HG02943 (cell line): ENCODE results near the gene PTPN6.

ENCODE experiments used
- ATAC-seq: cut with Tn5 transposase; IDR thresholded peaks from one replicate; pipeline ENCODE4 v1.9.1; 2021; ENCODE audit warnings: mild to moderate bottlenecking, low read depth, moderate library complexity; ENCODE audit not compliant: unreplicated experiment

Gene PTPN6

DNA sequence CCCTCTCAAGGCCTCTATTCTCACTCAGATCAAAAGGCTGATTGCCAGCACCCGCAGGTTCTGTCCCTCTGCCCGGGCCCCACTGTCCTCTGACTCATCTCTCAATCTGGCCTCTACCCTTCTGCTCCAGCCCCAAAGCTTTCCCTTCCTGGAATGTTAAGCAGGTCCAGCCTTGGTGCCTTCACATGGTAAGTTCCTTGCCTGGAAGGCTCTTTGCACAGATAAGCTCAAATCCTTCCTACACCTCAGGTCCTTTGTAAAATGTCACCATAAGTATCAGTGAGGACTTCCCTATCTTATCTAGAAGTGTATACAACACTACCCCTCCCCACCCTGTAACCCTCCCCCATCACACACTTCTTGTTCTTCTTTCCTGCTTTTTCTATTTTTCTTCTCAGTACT is 44.9 kb downstream of the PTPN6 start:
- ATAC-seq, result no peak

DNA sequence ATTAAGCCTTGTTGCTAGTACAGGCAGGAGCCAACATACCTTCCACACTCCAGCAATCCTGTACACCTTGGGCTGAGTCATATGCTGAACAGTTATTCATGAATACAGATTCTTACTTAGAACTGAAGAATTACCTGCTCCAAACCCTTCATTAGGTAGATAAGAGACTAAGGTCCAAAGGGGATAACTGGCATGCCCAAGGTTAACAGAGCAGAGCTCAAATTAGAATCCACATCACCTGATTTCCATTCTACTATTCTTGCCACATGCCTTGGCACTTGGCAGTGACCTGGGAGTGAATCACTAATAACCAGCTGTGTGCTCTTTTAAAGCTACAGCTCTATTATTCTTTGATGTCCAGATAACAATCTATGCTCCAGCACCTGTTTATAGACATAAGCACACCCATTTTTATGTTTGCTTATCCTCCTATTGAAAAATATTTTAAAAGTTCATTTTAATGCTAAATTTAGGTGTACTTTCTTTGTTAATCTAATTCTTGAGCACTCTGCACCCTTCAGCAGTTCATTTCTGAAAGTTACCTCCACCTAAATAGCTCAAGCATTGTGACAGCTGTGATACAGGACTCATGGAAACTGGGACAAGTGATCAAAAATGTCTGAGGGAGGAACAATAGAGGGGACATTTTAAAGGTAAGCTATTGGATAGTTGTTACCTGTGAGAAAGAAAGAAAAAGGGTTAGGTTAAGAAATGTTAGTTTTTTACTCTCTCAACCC is 47.7 kb downstream of the PTPN6 start:
- no peak for ATAC-seq

DNA sequence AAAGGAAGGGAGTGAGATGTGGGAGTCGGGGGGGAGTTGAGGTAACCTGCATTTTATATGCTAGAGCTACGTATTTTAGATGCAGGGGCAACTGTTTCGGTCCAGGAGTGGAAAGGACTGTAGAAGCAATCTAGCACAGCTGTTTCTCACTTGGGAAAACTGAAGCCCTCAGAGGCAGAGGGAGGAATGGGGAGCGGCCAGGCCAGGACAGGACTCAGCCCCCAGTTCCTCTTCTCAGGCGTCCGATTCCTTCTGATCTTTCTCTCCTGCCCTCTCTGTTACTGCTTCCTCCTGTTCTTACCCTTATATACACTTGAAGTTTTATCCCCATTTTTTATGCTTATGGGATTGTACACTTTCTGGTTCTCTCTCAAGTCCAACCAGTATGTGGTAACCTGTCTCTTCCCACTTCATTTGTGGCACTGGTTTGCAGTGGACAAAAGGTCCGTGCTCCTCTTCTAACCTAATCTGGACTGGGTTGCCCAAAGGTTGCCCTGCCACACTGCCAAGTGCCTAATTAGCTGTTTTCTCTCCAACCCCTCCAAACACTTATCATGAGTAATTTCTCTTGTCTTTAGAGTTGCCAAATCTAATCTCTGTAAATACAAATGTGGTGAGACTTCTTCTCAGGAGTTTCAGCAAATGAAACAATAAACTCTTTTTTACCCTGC is 50.9 kb downstream of the PTPN6 start:
- no peak for ATAC-seq

DNA sequence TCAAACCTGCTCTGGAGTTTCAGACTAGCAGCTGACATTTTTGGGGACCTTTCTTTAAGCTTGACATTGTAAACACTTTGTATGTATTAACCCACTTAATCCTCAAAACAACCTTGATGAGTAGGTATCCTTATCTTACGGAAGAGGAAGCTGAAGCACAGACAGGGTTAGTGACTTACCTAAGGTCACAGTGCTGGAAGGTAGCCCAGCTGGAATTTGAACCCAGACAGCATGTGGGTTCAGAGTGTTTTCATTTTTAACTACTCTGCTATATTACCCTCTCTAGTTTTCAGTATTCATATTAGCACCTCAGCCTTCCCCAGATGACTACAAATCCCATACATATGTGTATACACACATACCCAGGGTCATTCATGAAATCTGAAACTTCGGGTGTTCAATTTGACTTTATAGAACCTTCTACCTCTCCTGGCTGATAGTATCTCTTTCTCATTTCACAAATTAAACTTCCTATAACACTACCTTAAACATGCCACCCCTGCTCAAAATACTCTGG is 53.2 kb downstream of the PTPN6 start:
- ATAC-seq, result no peak

DNA sequence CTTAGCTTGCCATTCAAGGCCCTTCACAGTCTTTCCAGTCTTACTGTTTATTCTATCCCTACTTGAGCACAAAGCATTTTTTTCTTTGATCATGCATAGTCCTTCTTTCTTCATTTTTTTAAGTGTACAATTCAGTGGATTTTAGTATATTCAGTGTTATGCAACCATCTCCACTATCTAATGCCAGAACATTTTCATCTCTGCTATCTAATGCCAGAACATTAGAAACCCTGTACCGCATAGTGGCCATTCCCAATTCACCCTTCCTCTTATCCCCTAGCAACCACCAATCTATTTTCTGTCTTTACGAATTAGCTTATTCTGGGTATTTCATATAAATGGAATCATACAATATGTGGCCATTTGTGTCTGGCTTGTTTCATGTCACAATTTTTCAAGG is 53.7 kb downstream of the PTPN6 start:
- no peak for ATAC-seq

DNA sequence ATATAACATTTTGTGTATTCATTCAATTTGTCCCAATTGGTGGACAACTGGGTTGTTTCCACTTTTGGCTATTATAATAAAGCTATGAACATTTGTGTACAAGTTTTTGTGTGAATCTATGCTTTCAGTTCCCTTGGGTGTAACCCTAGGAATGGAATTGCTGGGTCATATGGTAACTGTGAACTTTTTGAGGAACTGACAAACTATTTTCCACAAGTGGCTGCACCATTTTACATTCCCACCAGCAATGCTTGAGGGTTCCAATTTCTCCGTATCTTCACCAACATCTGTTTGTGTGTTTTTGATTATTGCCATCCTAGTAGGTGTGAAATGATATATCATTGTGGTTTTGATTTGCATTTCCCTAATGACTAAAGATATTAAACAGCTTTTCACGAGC is 54.2 kb downstream of the PTPN6 start:
- ATAC-seq, result no peak

DNA sequence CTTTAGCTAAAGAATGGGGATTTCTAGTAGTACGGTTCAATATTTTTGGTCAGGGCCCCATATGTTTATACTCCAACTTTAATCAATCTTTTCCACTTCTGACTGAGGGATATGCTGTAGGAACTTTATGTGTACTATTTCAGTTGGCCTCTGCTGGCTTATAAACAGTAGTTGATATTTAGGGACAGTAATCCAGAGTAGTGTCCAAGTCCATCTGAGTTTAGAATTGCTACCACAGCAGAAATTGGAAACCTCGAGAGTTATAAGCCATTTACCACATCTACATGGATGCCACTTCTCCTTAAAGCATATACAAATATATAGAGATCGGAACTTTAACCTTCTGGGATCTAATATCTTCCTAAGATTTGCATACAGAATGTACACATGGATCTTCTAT is 55.5 kb downstream of the PTPN6 start:
- no peak for ATAC-seq

DNA sequence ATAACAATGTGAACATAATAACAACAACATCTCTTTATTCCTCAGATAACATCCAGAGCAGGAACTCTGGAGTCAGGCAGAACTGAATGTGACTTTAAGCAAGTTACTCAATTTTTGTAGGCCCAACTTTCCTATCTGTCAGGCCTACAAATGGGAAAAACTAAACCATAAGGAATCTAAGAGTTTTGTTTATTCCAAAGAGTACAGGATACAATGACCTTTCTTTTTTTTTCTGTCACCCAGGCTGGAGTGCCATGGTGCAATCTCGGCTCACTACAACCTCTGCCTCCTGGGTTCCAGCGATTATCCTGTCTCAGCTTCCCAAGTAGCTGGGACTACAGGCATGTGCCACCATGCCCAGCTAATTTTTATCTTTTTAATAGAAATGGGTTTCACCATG is 57.7 kb downstream of the PTPN6 start:
- no peak for ATAC-seq

DNA sequence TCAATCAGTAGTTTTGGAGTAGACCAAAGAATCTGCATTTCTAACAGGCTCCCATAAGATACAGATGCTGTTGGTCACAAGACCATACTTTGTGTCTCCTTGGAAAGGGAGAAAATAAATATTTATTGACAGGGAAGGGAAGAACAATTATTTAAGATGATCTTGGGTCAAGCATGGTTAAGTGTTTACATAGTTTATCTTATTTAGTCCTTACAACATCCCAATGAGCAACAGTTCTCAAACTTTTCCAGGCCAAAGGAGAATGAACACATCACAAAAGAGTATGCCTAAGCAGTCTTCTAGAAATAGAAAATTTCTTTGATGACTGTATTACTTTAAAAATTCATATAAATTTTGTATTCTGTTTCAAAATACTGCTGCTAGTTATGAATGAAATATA is 58.4 kb downstream of the PTPN6 start:
- no peak for ATAC-seq
